AG10803 (cell line): ENCODE results near the gene GPR84.

Experiments used
- DNase-seq: peaks from one replicate; pipeline ENCODE4 v3.0.0; 2010; ENCODE audit warnings: low read depth
- H3K4me3 ChIP-seq: 2 replicates; pipeline ENCODE4 v1.5.1; 2011; ENCODE audit warnings: mild to moderate bottlenecking, low read length, control low read depth
- TF ChIP-seq, protein P1 (sequence below): conservative IDR thresholded peaks from 2 replicates; pipeline ENCODE4 v1.5.1; 2011; ENCODE audit warnings: mild to moderate bottlenecking, low read length, control low read depth, inconsistent platforms

The GPR84 gene

DNA sequence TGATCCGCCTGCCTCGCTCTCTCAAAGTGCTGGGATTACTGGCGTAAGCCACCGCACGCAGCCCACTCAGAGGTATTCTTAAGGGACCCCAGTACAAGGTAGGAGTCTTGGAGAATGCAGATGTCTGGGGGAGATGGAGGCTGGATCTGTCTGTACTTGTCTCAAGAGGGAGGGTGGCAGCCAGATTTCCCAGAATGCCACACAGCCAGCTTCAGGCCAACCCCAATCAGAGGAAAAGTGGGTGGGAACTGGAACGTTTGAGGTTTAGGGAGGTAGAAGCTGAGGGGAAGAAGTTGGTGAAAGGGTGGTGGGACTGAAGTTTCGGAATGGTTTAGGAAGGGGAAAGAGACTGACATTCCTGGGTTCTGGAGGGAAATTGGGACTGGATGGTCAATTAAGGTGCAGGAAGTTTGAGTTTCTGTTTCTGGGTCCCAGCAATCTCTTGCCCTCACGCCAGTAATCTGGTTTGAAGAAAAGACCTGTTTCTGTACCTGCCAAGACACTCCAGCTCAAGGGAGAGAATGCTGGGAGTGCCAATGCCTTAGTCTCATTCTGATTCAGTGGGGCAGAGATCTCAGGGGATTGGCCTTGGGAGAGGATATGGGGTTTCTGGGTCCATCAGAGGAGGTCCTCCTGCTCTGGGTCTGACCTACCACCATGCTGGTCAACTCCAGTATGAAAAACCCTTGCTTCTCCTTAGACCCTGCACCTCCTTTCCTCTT, 28.4 kb upstream of the GPR84 start:
- TF ChIP-seq, protein P1, sequence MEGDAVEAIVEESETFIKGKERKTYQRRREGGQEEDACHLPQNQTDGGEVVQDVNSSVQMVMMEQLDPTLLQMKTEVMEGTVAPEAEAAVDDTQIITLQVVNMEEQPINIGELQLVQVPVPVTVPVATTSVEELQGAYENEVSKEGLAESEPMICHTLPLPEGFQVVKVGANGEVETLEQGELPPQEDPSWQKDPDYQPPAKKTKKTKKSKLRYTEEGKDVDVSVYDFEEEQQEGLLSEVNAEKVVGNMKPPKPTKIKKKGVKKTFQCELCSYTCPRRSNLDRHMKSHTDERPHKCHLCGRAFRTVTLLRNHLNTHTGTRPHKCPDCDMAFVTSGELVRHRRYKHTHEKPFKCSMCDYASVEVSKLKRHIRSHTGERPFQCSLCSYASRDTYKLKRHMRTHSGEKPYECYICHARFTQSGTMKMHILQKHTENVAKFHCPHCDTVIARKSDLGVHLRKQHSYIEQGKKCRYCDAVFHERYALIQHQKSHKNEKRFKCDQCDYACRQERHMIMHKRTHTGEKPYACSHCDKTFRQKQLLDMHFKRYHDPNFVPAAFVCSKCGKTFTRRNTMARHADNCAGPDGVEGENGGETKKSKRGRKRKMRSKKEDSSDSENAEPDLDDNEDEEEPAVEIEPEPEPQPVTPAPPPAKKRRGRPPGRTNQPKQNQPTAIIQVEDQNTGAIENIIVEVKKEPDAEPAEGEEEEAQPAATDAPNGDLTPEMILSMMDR, result no peak

DNA sequence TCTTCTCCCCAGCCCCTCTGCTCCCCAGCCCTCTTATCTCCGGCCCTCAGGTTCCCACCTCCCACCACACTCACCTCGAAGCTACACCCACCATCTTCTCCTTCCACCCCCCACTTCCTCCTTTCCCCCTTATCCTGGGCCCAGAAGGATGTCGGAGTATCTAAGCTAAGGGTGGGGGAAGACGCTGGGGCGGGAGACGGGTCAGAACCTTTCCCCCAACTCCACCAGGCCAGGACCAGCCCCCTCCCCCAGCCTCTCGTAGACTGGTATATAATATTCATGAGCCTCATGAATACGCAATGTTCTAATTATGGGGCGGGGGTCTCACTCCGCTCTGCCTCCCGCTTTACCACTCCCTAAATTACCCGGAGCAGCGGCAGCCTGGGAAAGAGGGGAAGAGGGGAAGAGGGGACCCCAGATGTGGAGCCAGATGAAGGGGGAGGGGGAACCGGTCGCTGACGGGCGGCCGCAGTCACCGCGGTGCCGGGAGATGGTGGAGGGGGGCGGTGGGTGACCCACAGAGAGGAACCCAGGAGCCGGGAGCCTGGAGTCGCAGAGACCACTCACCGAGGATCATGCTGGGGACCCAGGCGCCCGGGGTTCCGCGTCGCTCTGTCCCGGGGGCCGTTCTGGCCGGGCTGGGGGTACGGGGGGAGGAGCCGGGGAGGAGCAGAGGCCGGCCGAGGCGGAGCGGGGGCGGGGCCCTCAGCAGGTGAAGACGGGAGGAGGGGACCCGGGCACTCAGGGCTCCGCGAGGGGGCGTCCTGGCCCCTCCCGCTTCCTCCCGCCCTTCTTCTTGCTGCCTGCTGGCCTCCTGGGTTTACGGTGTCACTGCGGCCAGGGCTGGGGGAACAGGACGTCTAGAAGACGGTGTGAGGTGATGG, 26.6 kb upstream of the GPR84 start:
- no peak overlapping the region for H3K4me3 ChIP-seq
- TF ChIP-seq, protein P1, result no peak
- no peak for DNase-seq

More for the DNA sequence above, 28.4 kb upstream of the GPR84 start:
- no peak for DNase-seq
- H3K4me3 ChIP-seq, result no peak overlapping the region

- DNase-seq, result no peak
Observed at GRCh38 chr12:54390176-54390667, 25.9 kb upstream of the GPR84 start.

GRCh38 chr12:54389607-54390175, 25.4 kb upstream of the GPR84 start:
- no peak for DNase-seq
- no peak overlapping the region for H3K4me3 ChIP-seq
- TF ChIP-seq, protein P1, result no peak

More at GRCh38 chr12:54390176-54390667, 25.9 kb upstream of the GPR84 start:
- TF ChIP-seq, protein P1, result no peak
- no peak overlapping the region for H3K4me3 ChIP-seq

GRCh38 chr12:54389134-54389508, 24.8 kb upstream of the GPR84 start:
- DNase-seq, result no peak
- no peak overlapping the region for H3K4me3 ChIP-seq
- TF ChIP-seq, protein P1, result no peak

DNA sequence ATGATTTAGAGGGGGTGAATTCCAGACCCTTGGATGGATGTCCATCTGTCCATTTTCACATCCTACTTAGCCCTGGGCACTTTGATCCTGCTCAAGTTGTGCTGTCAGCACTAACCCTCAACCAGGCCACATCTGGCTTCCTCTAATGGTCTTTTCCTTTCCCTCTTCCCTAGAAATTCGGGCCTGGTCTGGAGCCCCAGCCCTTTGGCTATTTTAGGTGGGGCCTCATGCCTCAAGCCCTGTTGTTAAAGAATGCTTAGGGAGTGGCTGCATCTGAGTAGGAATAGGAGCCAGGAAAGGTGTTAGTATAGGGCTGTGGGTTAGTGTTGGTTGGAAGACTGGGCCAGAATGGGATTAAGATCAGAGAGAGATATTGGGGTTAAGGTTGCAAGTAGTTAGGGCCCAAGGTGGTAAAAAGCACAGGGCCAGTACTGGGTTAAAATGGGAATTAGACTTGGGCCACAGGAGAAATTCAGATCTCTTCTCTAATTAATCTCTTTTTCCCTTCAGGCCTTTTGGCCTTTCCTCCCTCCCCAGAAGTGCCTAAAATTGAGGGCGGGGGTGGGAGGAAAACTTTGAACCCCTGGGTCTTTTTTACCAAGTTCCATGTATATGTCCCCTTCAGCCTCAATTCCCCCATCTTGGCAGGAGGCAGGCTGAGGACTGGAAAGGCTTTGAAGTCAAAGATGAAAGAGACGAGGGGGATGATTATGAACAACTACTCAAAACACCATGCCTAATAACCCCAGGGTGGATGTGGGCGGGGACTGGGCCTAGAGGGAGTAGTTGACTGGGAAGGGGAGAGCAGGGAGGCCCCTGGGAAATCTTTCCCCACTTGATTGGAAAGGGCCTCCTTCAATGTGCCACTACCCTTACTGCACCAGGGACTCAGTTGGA, 24.2 kb upstream of the GPR84 start:
- no peak overlapping the region for H3K4me3 ChIP-seq
- no peak for DNase-seq
- TF ChIP-seq, protein P1, result no peak
